PC-3 (cell line): ENCODE data around the gene PSMD2.

Experiments
- CTCF ChIP-seq: fragments of 300-600 bp; sonication (generic); conservative IDR thresholded peaks from 2 replicates; pipeline ENCODE4 v1.5.1; 2017; ENCODE audit warnings: antibody characterized with exemption, low read depth, mild to moderate bottlenecking, low read length
- EZH2 ChIP-seq: fragments of 300-600 bp; sonication (generic); IDR thresholded peaks from one replicate; pipeline ENCODE4 v1.6.1; 2017; ENCODE audit warnings: antibody characterized with exemption, mild to moderate bottlenecking, low read length; ENCODE audit not compliant: unreplicated experiment

GRCh38 chr3:184249412-184250166 is 49.5 kb upstream of the PSMD2 start, which contains the start of gene EEF1AKMT4:
- no peak for TF ChIP-seq EZH2
- peak; percentile 44 for TF ChIP-seq CTCF
